ENCODE data around the gene CALY. TPM values are rescaled to one million over a fixed set of nuclear protein-coding genes. Genes with fewer than 3 reads are reported as not detected.

The CALY gene
- total and polyA plus RNA-seq, 4 donors = not detected

DNA sequence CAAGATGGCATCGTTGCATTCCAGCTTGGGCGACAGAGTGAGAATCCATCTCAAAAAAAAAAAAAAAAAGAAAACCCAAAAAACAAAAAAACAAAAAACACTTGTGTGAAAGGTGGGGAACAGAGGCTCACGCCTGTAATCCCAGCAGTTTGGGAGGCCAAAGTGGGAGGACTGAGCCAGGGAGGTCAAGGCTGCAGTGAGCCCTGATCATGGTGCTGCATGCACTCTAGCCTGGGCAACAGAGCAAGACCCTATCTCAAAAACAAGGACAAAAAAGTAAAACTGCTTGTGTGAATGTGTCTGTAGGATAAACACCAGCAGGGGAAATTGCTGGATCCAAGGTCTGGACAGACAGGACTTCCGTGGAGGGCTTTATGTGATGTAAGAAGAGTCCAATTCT lies 46.9 kb upstream of the CALY start:
- Histone ChIP-seq H3K9me3 (ENCODE audit: control insufficient read depth in 4 of 4, insufficient read depth in 3 of 4, low read length in 3 of 4) (no peaks in the 10 kb centered on the region), H3K27ac (ENCODE audit: low read depth in 1 of 2, low read length in 1 of 2) (no peak overlapping the region), H3K4me1 (ENCODE audit: control insufficient read depth in 5 of 5, insufficient read depth in 5 of 5, low read length in 5 of 5) (peaks cover 0 to 8% (median 0%) of the 10 kb centered on the region in 5 donors), H3K4me3 (no peak overlapping the region), H3K27me3 (ENCODE audit: control insufficient read depth in 3 of 3, insufficient read depth in 3 of 3, low read length in 2 of 3) (no peaks in the 10 kb centered on the region), H3K36me3 (ENCODE audit: control insufficient read depth in 4 of 4, insufficient read depth in 4 of 4, low read length in 4 of 4) (peaks cover 0 to 5% (median 1%) of the 10 kb centered on the region in 4 donors), H3K9ac (ENCODE audit: insufficient read depth in 1 of 2, low read length in 2 of 2) (no peak overlapping the region)
- DNase-seq (no peak), ATAC-seq (ENCODE audit: insufficient read depth, low FRiP score) (no peak)
- 97% methylated on average over 4 of the region's 4 CpGs for WGBS, 2 donors
- TF ChIP-seq, protein P1, sequence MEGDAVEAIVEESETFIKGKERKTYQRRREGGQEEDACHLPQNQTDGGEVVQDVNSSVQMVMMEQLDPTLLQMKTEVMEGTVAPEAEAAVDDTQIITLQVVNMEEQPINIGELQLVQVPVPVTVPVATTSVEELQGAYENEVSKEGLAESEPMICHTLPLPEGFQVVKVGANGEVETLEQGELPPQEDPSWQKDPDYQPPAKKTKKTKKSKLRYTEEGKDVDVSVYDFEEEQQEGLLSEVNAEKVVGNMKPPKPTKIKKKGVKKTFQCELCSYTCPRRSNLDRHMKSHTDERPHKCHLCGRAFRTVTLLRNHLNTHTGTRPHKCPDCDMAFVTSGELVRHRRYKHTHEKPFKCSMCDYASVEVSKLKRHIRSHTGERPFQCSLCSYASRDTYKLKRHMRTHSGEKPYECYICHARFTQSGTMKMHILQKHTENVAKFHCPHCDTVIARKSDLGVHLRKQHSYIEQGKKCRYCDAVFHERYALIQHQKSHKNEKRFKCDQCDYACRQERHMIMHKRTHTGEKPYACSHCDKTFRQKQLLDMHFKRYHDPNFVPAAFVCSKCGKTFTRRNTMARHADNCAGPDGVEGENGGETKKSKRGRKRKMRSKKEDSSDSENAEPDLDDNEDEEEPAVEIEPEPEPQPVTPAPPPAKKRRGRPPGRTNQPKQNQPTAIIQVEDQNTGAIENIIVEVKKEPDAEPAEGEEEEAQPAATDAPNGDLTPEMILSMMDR (IDR thresholded peaks at IDR 0.05; ENCODE audit: control extremely low read depth, extremely low read depth) = no peak

DNA sequence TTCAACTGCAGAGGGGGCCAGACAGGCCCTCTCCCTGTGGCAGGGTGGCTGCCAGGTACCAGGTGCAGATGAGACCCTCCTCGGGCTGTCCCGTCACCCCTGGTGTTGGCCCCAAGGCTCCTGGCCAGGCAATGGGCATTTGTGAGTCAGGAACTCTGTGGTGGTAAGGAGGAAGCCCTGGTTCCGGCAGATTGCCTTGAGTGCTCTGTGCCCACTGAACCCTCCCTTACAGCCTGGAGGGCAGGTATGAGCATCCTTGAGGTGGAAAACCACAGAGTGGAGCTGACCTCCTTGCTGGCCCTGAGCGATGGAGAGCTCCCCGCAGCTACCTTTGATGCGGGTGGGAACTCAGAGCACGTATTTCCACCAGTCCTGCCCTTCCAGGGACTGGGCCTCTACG lies 44.3 kb upstream of the CALY start:
- H3K4me1 ChIP-seq (ENCODE audit: control insufficient read depth in 5 of 5, insufficient read depth in 5 of 5, low read length in 5 of 5) = peaks cover 0 to 12% (median 5%) of the 10 kb centered on the region in 5 donors
- ATAC-seq (ENCODE audit: insufficient read depth, low FRiP score) = no peak
- H3K4me3 ChIP-seq = no peak overlapping the region
- TF ChIP-seq, protein P1 (IDR thresholded peaks at IDR 0.05; ENCODE audit: control extremely low read depth, extremely low read depth) = no peak
- 41 to 74% methylated on average over 8 of the region's 8 CpGs for whole genome bisulfite sequencing, 2 donors
- H3K27me3 ChIP-seq (ENCODE audit: control insufficient read depth in 3 of 3, insufficient read depth in 3 of 3, low read length in 2 of 3) = no peaks in the 10 kb centered on the region
- peaks cover 0 to 5% (median 1%) of the 10 kb centered on the region in 4 donors for H3K36me3 ChIP-seq (ENCODE audit: control insufficient read depth in 4 of 4, insufficient read depth in 4 of 4, low read length in 4 of 4)
- no peaks in the 10 kb centered on the region for H3K9me3 ChIP-seq (ENCODE audit: control insufficient read depth in 4 of 4, insufficient read depth in 3 of 4, low read length in 3 of 4)
- H3K27ac ChIP-seq (ENCODE audit: low read depth in 1 of 2, low read length in 1 of 2) = no peak overlapping the region
- no peak overlapping the region for H3K9ac ChIP-seq (ENCODE audit: insufficient read depth in 1 of 2, low read length in 2 of 2)
- no peak for DNase-seq

DNA sequence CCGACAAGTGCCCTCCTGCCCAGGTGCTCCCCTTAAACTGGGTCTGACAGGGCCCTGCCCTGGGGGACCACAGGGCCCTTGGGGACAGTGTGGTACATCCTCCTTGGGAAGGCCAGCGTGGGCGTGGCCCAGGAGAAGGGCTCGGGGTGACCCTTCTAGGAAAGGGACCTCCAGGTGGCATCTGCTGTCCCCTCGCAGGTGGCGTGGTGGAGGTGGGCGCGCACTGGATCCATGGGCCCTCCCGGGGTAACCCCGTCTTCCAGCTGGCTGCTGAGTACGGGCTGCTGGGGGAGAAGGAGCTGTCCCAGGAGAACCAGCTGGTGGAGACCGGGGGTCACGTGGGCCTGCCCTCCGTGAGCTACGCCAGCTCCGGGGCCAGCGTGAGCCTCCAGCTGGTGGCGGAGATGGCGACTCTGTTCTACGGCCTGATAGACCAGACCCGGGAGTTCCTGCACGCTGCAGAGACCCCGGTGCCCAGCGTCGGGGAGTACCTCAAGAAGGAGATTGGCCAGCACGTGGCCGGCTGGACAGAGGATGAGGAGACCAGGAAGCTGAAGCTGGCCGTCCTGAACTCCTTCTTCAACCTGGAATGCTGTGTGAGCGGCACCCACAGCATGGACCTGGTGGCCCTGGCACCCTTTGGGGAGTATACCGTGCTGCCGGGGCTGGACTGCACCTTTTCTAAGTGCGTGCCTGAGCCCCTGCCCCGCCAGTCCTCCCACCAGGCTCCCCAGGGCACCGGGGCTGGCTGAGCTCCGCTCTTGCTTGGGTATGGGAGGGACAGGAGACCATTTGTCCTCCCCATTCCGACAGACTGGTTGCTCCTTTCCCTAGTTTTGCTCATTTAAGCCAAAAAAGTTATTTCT lies 43.3 kb upstream of the CALY start:
- WGBS, 2 donors = 92 to 94% methylated on average over 36 of the region's 36 CpGs
- no peak overlapping the region for H3K27ac ChIP-seq (ENCODE audit: low read depth in 1 of 2, low read length in 1 of 2)
- H3K27me3 ChIP-seq (ENCODE audit: control insufficient read depth in 3 of 3, insufficient read depth in 3 of 3, low read length in 2 of 3) = no peaks in the 10 kb centered on the region
- TF ChIP-seq, protein P1 (IDR thresholded peaks at IDR 0.05; ENCODE audit: control extremely low read depth, extremely low read depth) = no peak
- ATAC-seq (ENCODE audit: insufficient read depth, low FRiP score) (no peak), DNase-seq (no peak)
- no peak overlapping the region for H3K9ac ChIP-seq (ENCODE audit: insufficient read depth in 1 of 2, low read length in 2 of 2)
- peaks cover 0 to 12% (median 5%) of the 10 kb centered on the region in 5 donors for H3K4me1 ChIP-seq (ENCODE audit: control insufficient read depth in 5 of 5, insufficient read depth in 5 of 5, low read length in 5 of 5)
- H3K36me3 ChIP-seq (ENCODE audit: control insufficient read depth in 4 of 4, insufficient read depth in 4 of 4, low read length in 4 of 4) = peaks cover 0 to 5% (median 1%) of the 10 kb centered on the region in 4 donors
- H3K9me3 ChIP-seq (ENCODE audit: control insufficient read depth in 4 of 4, insufficient read depth in 3 of 4, low read length in 3 of 4) = no peaks in the 10 kb centered on the region
- peak overlapping the region; percentile 58 for H3K4me3 ChIP-seq

All from lung (tissue), 12 donors.